Measurements from ENCODE around the gene DCLK2. TPM values are rescaled to one million over a fixed set of nuclear protein-coding genes. Genes with fewer than 3 reads are reported as not detected.
A peak's percentile ranks its signal among the peaks of the same experiment; 100 is the strongest.

DCLK2 gene
- total and polyA plus RNA-seq, 2 of the 13 experiments (the other 11 are each of a cell fraction or from before 2014, with no cell fraction given): not detected

DNA sequence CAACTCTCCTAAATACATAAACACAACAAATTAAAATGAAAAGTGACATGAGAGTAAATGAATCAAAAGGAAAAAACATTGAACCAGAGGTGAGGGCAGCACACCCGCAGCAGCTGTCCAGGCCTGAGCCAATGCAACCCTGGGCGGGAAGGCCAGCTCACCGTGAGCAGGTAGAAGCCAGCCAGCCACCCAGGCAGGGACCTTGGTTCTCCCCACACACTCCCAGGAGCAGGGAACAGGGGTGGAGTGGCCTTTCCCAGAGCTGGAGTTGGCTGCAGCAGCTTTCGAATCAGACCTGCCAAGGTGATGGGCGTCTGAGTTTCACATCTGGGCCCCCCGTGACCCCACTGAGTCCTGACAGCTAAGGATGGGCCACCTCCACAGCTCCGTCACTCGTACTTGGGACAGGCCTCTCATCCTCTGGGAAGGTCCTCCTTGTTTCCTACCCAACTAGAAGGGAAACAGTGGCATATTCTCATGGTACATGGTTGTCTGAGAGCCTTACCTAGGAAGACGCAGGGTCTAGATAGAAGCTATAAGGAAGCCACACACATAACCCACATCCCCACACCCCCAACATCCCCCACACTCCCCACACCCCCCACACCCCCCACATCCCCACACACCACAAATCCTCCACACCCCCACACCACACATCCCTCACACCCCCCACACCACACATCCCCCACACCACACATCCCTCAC, 172.2 kb downstream of the DCLK2 start:
- peaks cover 34% of the 10 kb centered on the region for H3K4me1 ChIP-seq (ENCODE audit: insufficient read depth, low read length)
- BruUV-seq (replicated peaks): no TSS peak
- ATAC-seq (peak; percentile 51), FAIRE-seq (no peak), DNase-seq (ENCODE audit: low spot score) (no peak)
- no peak overlapping the region for H3K27ac ChIP-seq (ENCODE audit: extremely low read length, insufficient read depth, low read length)
- no peaks in the 10 kb centered on the region for H3K9me3 ChIP-seq (ENCODE audit: low read length)
- no peaks in the 10 kb centered on the region for H3K36me3 ChIP-seq (replicated peaks in 1 of 2; ENCODE audit: control insufficient read depth in 1 of 2, insufficient read depth in 2 of 2, low read length in 2 of 2)
- H3K4me2 ChIP-seq (ENCODE audit: low read depth, low read length): no peak overlapping the region
- no peaks in the 10 kb centered on the region for H3K27me3 ChIP-seq (ENCODE audit: control insufficient read depth in 1 of 2, insufficient read depth in 2 of 2, low read length in 2 of 2)
- H4K20me1 ChIP-seq (ENCODE audit: insufficient read depth, low read length): no peaks in the 10 kb centered on the region
- H2AFZ ChIP-seq (ENCODE audit: low read length): no peak overlapping the region
- in situ Hi-C loops (cut with HindIII; ENCODE audit: extremely low pct_ligation_motif_present, low pct_unique_long_range_greater_than_20kb) (no loop called here), intact Hi-C loops (cut with micrococcal nuclease; ENCODE audit: unreplicated experiment) (no loop called here)
- POLR2A ChIA-PET: no interaction called here
- CTCF ChIA-PET (ENCODE audit: low intra/inter-chr PET ratio, low total read pairs): no interaction called here
- TF ChIP-seq, protein P1, sequence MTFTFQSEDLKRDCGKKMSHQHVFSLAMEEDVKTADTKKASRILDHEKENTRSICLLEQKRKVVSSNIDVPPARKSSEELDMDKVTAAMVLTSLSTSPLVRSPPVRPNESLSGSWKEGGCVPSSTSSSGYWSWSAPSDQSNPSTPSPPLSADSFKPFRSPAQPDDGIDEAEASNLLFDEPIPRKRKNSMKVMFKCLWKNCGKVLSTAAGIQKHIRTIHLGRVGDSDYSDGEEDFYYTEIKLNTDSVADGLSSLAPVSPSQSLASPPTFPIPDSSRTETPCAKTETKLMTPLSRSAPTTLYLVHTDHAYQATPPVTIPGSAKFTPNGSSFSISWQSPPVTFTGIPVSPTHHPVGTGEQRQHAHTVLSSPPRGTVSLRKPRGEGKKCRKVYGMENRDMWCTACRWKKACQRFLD (CRISPR knock-in tag; IDR thresholded peaks at IDR 0.05; ENCODE audit: borderline replicate concordance): no peak
- peak; percentile 24 for TF ChIP-seq HNRNPK (IDR thresholded peaks at IDR 0.05; ENCODE audit: low read depth, low read length, poor library complexity, severe bottlenecking)
- no peaks in the 10 kb centered on the region for H3K79me2 ChIP-seq (ENCODE audit: insufficient read depth, low read length)
- H3K4me3 ChIP-seq (replicated peaks in 1 of 3; ENCODE audit: insufficient read depth in 1 of 3, low read depth in 2 of 3, low read length in 3 of 3): no peak overlapping the region
- H3K9ac ChIP-seq (ENCODE audit: insufficient read depth, low read depth, low read length): no peak overlapping the region
- WGBS (ENCODE audit: low lambda C conversion rate): 13% methylated on average over 6 of the region's 9 CpGs

DNA sequence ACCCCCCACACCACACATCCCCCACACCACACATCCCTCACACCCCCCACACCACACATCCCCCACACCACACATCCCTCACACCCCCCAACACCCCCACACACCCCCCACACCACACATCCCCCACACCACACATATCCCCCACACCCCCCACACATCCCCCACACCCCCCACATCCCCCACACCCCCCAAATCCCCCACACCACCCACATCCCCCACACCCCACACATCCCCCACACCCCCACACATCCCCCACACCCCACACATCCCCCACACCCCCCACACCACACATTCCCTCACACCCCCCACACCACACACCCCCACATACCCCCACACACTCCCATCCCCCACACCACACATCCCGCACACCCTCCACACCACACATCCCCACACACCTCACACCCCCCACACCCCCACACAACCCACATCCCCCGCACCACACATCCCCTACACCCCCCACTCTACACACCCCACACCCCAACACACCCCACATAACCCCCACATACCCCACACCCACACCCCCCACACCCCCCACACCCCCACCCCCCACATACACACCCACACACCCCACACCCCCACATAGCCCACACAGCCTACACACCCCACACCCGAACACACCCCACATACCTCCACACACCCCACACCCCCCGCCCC, 172.9 kb downstream of the DCLK2 start:
- Histone ChIP-seq H3K4me1 (ENCODE audit: insufficient read depth, low read length) (peaks cover 39% of the 10 kb centered on the region), H3K4me3 (replicated peaks in 1 of 3; ENCODE audit: insufficient read depth in 1 of 3, low read depth in 2 of 3, low read length in 3 of 3) (no peak overlapping the region), H3K79me2 (ENCODE audit: insufficient read depth, low read length) (no peaks in the 10 kb centered on the region), H3K27ac (ENCODE audit: extremely low read length, insufficient read depth, low read length) (no peak overlapping the region), H3K36me3 (replicated peaks in 1 of 2; ENCODE audit: control insufficient read depth in 1 of 2, insufficient read depth in 2 of 2, low read length in 2 of 2) (no peaks in the 10 kb centered on the region), H3K4me2 (ENCODE audit: low read depth, low read length) (no peak overlapping the region), H3K27me3 (ENCODE audit: control insufficient read depth in 1 of 2, insufficient read depth in 2 of 2, low read length in 2 of 2) (no peaks in the 10 kb centered on the region), H3K9ac (ENCODE audit: insufficient read depth, low read depth, low read length) (no peak overlapping the region), H4K20me1 (ENCODE audit: insufficient read depth, low read length) (no peaks in the 10 kb centered on the region), H2AFZ (ENCODE audit: low read length) (no peak overlapping the region), H3K9me3 (ENCODE audit: low read length) (no peaks in the 10 kb centered on the region)
- no TSS peak for BruUV-seq (replicated peaks)
- CTCF ChIA-PET (ENCODE audit: low intra/inter-chr PET ratio, low total read pairs): no interaction called here
- 84% methylated on average over 4 of the region's 4 CpGs for WGBS (ENCODE audit: low lambda C conversion rate)
- POLR2A ChIA-PET: no interaction called here
- in situ Hi-C loops (cut with HindIII; ENCODE audit: extremely low pct_ligation_motif_present, low pct_unique_long_range_greater_than_20kb): no loop called here
- intact Hi-C loops (cut with micrococcal nuclease; ENCODE audit: unreplicated experiment): no loop called here
- ATAC-seq (no peak), DNase-seq (ENCODE audit: low spot score) (no peak), FAIRE-seq (no peak)
- TF ChIP-seq, protein P2, sequence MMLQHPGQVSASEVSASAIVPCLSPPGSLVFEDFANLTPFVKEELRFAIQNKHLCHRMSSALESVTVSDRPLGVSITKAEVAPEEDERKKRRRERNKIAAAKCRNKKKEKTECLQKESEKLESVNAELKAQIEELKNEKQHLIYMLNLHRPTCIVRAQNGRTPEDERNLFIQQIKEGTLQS (CRISPR knock-in tag; IDR thresholded peaks at IDR 0.05): no peak
